H9 (cell line): ENCODE data around the gene MCAM. TPM values are rescaled to one million over a fixed set of nuclear protein-coding genes. Genes with fewer than 3 reads are reported as not detected.

ENCODE experiments used
- DNase-seq: peaks from one replicate; pipeline ENCODE4 v3.0.0-alpha.2; 2017
- H2AFZ ChIP-seq: one replicate; pipeline ENCODE4 v1.6.1; 2013; ENCODE audit warnings: mild to moderate bottlenecking, low read length, control low read depth, moderate library complexity
- H2AK5ac ChIP-seq: 2 replicates; pipeline ENCODE4 v1.6.1; 2013; ENCODE audit warnings: low read length, control low read depth, mixed read lengths; ENCODE audit not compliant: insufficient read length
- H2BK120ac ChIP-seq: one replicate; pipeline ENCODE4 v1.6.1; 2013; ENCODE audit warnings: low read depth, mild to moderate bottlenecking, low read length, control low read depth, inconsistent platforms; ENCODE audit not compliant: poor library complexity, severe bottlenecking
- H2BK12ac ChIP-seq: 2 replicates; pipeline ENCODE4 v1.6.1; 2013; ENCODE audit warnings: low read length, control low read depth, mixed read lengths, low read depth; ENCODE audit not compliant: insufficient read length
- H2BK15ac ChIP-seq: 2 replicates; pipeline ENCODE4 v1.6.1; 2013; ENCODE audit warnings: low read depth, low read length, control low read depth
- H2BK20ac ChIP-seq: one replicate; pipeline ENCODE4 v1.6.1; 2013; ENCODE audit warnings: low read depth, mild to moderate bottlenecking, low read length, control low read depth, inconsistent platforms; ENCODE audit not compliant: poor library complexity, severe bottlenecking
- H2BK5ac ChIP-seq: 2 replicates; pipeline ENCODE4 v1.6.1; 2013; ENCODE audit warnings: low read length, control low read depth, mixed read lengths; ENCODE audit not compliant: insufficient read length
- H3K14ac ChIP-seq: 2 replicates; pipeline ENCODE4 v1.6.1; 2013; ENCODE audit warnings: low read length, control low read depth; ENCODE audit not compliant: insufficient read depth
- H3K18ac ChIP-seq: 2 replicates; pipeline ENCODE4 v1.6.1; 2013; ENCODE audit warnings: low read depth, mild to moderate bottlenecking, mixed read lengths, low read length, control low read depth; ENCODE audit not compliant: insufficient read length
- H3K23ac ChIP-seq: 2 replicates; pipeline ENCODE4 v1.6.1; 2013; ENCODE audit warnings: low read length, control low read depth, mixed read lengths, low read depth; ENCODE audit not compliant: insufficient read length
- H3K23me2 ChIP-seq: 2 replicates; pipeline ENCODE4 v1.6.1; 2013; ENCODE audit warnings: low read depth, mild to moderate bottlenecking, mixed read lengths, low read length, control low read depth; ENCODE audit not compliant: insufficient read length, poor library complexity, severe bottlenecking
- H3K27ac ChIP-seq: 2 replicates; pipeline ENCODE4 v1.5.1; 2013; ENCODE audit warnings: low read length, control low read depth, mixed read lengths, low read depth; ENCODE audit not compliant: insufficient read length
- H3K27me3 ChIP-seq: 2 replicates; pipeline ENCODE4 v1.6.1; 2013; ENCODE audit warnings: low read length, control low read depth, inconsistent platforms; ENCODE audit not compliant: insufficient read depth
- H3K4ac ChIP-seq: 2 replicates; pipeline ENCODE4 v1.6.1; 2013; ENCODE audit warnings: low read depth, mild to moderate bottlenecking, control low read depth, inconsistent platforms, low read length, moderate library complexity
- H3K4me1 ChIP-seq: 2 replicates; pipeline ENCODE4 v1.6.1; 2013; ENCODE audit warnings: low read length, control low read depth, inconsistent platforms; ENCODE audit not compliant: insufficient read depth
- H3K4me2 ChIP-seq: 2 replicates; pipeline ENCODE4 v1.6.1; 2013; ENCODE audit warnings: low read length, control low read depth, mixed read lengths; ENCODE audit not compliant: insufficient read length, insufficient read depth
- H3K56ac ChIP-seq: 2 replicates; pipeline ENCODE4 v1.6.1; 2013; ENCODE audit warnings: low read depth, mild to moderate bottlenecking, mixed read lengths, low read length, control low read depth; ENCODE audit not compliant: insufficient read length
- H3K79me1 ChIP-seq: 2 replicates; pipeline ENCODE4 v1.6.1; 2013; ENCODE audit warnings: low read depth, mild to moderate bottlenecking, moderate library complexity, low read length, control low read depth, inconsistent platforms; ENCODE audit not compliant: insufficient read depth, poor library complexity, severe bottlenecking
- H3K79me2 ChIP-seq: 2 replicates; pipeline ENCODE4 v1.6.1; 2013; ENCODE audit warnings: low read length, control low read depth, inconsistent platforms; ENCODE audit not compliant: insufficient read depth
- H3K9ac ChIP-seq: 2 replicates; pipeline ENCODE4 v1.6.1; 2013; ENCODE audit warnings: low read length, control low read depth, mixed read lengths; ENCODE audit not compliant: insufficient read length; ENCODE audit errors: extremely low read depth
- H3K9me3 ChIP-seq: one replicate; pipeline ENCODE4 v1.6.1; 2013; ENCODE audit warnings: low read depth, low read length, inconsistent platforms; ENCODE audit not compliant: control insufficient read depth
- H3T11ph ChIP-seq: one replicate; pipeline ENCODE4 v1.6.1; 2013; ENCODE audit warnings: mild to moderate bottlenecking, low read length, control low read depth, inconsistent platforms
- H4K20me1 ChIP-seq: one replicate; pipeline ENCODE4 v1.6.1; 2013; ENCODE audit not compliant: control insufficient read depth, insufficient read length, insufficient read depth
- H4K5ac ChIP-seq: 2 replicates; pipeline ENCODE4 v1.6.1; 2013; ENCODE audit warnings: low read depth, mild to moderate bottlenecking, mixed read lengths, low read length, control low read depth; ENCODE audit not compliant: insufficient read length
- H4K8ac ChIP-seq: replicated peaks from 2 replicates; pipeline ENCODE4 v1.6.1; 2013; ENCODE audit warnings: low read length, control low read depth, mixed read lengths, low read depth; ENCODE audit not compliant: insufficient read length
- H4K91ac ChIP-seq: 2 replicates; pipeline ENCODE4 v1.6.1; 2013; ENCODE audit warnings: low read depth, mild to moderate bottlenecking, moderate library complexity, mixed read lengths, low read length, control low read depth; ENCODE audit not compliant: insufficient read length
- H3K27ac Mint-ChIP-seq, 3 experiments: 2 replicates in 2 of 3; 3 replicates in 1 of 3; pipeline ENCODE4 v1.8.0; 2020 to 2021; ENCODE audit warnings: mixed read lengths in 3 of 3, mild to moderate bottlenecking in 1 of 3, moderate library complexity in 1 of 3
- H3K27me3 Mint-ChIP-seq: 2 replicates; pipeline ENCODE4 v1.8.0; 2021; ENCODE audit warnings: low read depth, mild to moderate bottlenecking, moderate library complexity, mixed read lengths
- H3K36me3 Mint-ChIP-seq, 3 experiments: 2 replicates in 2 of 3; 3 replicates in 1 of 3; pipeline ENCODE4 v1.8.0; 2020 to 2021; ENCODE audit warnings: low read depth in 3 of 3, mixed read lengths in 3 of 3; ENCODE audit not compliant: insufficient read depth in 1 of 3
- H3K4me1 Mint-ChIP-seq, 2 experiments: 2 replicates each; pipeline ENCODE4 v1.8.0; 2020; ENCODE audit warnings: mixed read lengths in 2 of 2
- H3K4me3 Mint-ChIP-seq, 2 experiments: 2 replicates in 1 of 2; 3 replicates in 1 of 2; pipeline ENCODE4 v1.8.0; 2020 to 2021; ENCODE audit warnings: mild to moderate bottlenecking in 2 of 2, mixed read lengths in 2 of 2, moderate library complexity in 1 of 2
- H3K9me3 Mint-ChIP-seq, 2 experiments: 2 replicates in 1 of 2; 3 replicates in 1 of 2; pipeline ENCODE4 v1.8.0; 2020; ENCODE audit warnings: mild to moderate bottlenecking in 2 of 2, mixed read lengths in 2 of 2, moderate library complexity in 1 of 2
- CTCF ChIP-seq: fragments of 200-600 bp; sonication (generic); conservative IDR thresholded peaks from 3 replicates; pipeline ENCODE4 v1.8.0; 2021; ENCODE audit warnings: antibody characterized with exemption, mild to moderate bottlenecking
- WGBS: extraction: QIAGEN DNeasy Blood & Tissue Kit; methylation state at CpG from one replicate; pipeline ENCODE4 v1.1.7; 2013; ENCODE audit warnings: missing lambda C conversion rate, low lambda C conversion rate, mixed read lengths; ENCODE audit not compliant: insufficient read length; ENCODE audit errors: extremely low coverage; 5-methylcytosine and 5-hydroxymethylcytosine counted together
- total RNA-seq: library from RNA; stranded (reverse); gene quantifications from 2 replicates; pipeline ENCODE4 v1.2.1, GENCODE V29; 2021

The MCAM gene
- total RNA-seq, 1 experiment from 2014 or later: 21.5 TPM

DNA sequence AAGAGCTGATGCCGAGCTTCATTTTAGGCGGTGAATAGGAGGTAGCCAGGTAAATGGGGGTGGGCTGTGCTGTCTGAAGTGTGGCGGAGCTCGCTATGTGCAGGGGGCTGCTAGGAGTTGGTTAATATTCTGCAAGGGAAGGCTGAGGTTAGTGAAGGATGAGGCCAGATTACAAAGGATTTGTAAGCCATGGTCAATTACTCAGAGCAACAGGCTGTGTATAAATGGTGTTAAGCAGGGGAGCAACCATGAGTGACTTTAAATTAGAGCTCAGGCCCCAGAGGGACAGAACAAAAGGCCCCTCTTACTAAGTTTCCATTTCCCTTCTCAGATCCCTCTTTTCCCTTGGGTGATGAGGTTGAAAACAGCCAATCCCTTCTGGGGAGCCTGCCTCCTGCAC, 7.3 kb upstream of the MCAM start:
- no peak overlapping the region for H4K5ac ChIP-seq
- no peak overlapping the region for H3K4me2 ChIP-seq
- H2BK120ac ChIP-seq: no peak overlapping the region
- no peak overlapping the region for H2AFZ ChIP-seq
- H3K14ac ChIP-seq: no peak overlapping the region
- Mint-ChIP-seq H3K4me3 (no peak overlapping the region; a peak in 1 of 5 replicates), H3K27ac (no peak overlapping the region), H3K36me3 (no peaks in the 10 kb centered on the region), H3K4me1 (peaks cover 22 to 24% of the 10 kb centered on the region in 2 experiments), H3K27me3 (no peaks in the 10 kb centered on the region; the same call in 1 of the 2 replicates), H3K9me3 (no peaks in the 10 kb centered on the region; a peak in 1 of 5 replicates)
- no peak overlapping the region for H4K91ac ChIP-seq
- TF ChIP-seq CTCF: no peak
- H3K79me1 ChIP-seq: no peaks in the 10 kb centered on the region
- H3K9me3 ChIP-seq: no peaks in the 10 kb centered on the region
- H3T11ph ChIP-seq: no peak overlapping the region
- H3K4ac ChIP-seq: no peak overlapping the region
- no peak overlapping the region for H2AK5ac ChIP-seq
- DNase-seq: no peak
- no peak overlapping the region for H2BK5ac ChIP-seq
- peaks cover 4% of the 10 kb centered on the region; the same call in 1 of the 2 replicates for H3K4me1 ChIP-seq
- no peak overlapping the region for H2BK20ac ChIP-seq
- WGBS: no CpG with 5 or more reads among the region's 4 CpGs
- no peaks in the 10 kb centered on the region for H3K79me2 ChIP-seq
- H3K56ac ChIP-seq: no peak overlapping the region
- no peak overlapping the region for H3K18ac ChIP-seq
- H3K27ac ChIP-seq: no peak overlapping the region
- no peak overlapping the region for H2BK15ac ChIP-seq
- no peaks in the 10 kb centered on the region for H3K27me3 ChIP-seq
- H2BK12ac ChIP-seq: no peak overlapping the region
- no peak overlapping the region for H3K23ac ChIP-seq
- H3K9ac ChIP-seq: no peak overlapping the region
- peaks cover 12% of the 10 kb centered on the region for H3K23me2 ChIP-seq
- H4K20me1 ChIP-seq: no peaks in the 10 kb centered on the region
- no peak overlapping the region for H4K8ac ChIP-seq
